Measurements from ENCODE around the gene TMEM97. TPM values are rescaled to one million over a fixed set of nuclear protein-coding genes. Genes with fewer than 3 reads are reported as not detected.

TMEM97 gene
- total and polyA plus RNA-seq, 9 of the 15 experiments (the other 6 are each of a cell fraction or from before 2014, with no cell fraction given) = 34.6 to 121 (median 76.0) TPM

GRCh38 chr17:28270926-28271325 lies 48.1 kb upstream of the TMEM97 start (continued):
- TF ChIP-seq REST (IDR thresholded peaks at IDR 0.05; ENCODE audit: borderline replicate concordance) (no peak), REST (CRISPR knock-in tag; IDR thresholded peaks at IDR 0.05; ENCODE audit: low read depth) (no peak), ZNF785 (CRISPR knock-in tag; IDR thresholded peaks at IDR 0.05) (no peak), JUN (IDR thresholded peaks at IDR 0.05; ENCODE audit: borderline replicate concordance, low read depth, low read length) (no peak), JUN (CRISPR knock-in tag; IDR thresholded peaks at IDR 0.05; ENCODE audit: borderline replicate concordance) (no peak), RFX5 (IDR thresholded peaks at IDR 0.05; ENCODE audit: low read depth, low read length) (no peak), SETDB1 (IDR thresholded peaks at IDR 0.05; ENCODE audit: low read length) (no peak), AFF4 (CRISPR knock-in tag; IDR thresholded peaks at IDR 0.05) (no peak)

Data from K562 (cell line).